NCI-H146 treated with DMSO at 0.1 percent for 48 hours (cell line): ENCODE measurements around the gene RSU1.
A peak's percentile ranks its signal among the peaks of the same experiment; 100 is the strongest.

Experiments
- DNase-seq: peaks from one replicate; lab custom pipeline; 2025; ENCODE audit not compliant: unreplicated experiment; lab: John Stamatoyannopoulos, UW

Gene RSU1

GRCh38 chr10:16822726-16823360, 5.6 kb upstream of the RSU1 start:
- no peak for DNase-seq

GRCh38 chr10:16822027-16822426, 4.8 kb upstream of the RSU1 start:
- no peak for DNase-seq

- DNase-seq, result no peak
Measured at GRCh38 chr10:16820421-16820820, 3.2 kb upstream of the RSU1 start.

GRCh38 chr10:16820018-16820417, 2.8 kb upstream of the RSU1 start:
- no peak for DNase-seq

- DNase-seq, result no peak
Measured at GRCh38 chr10:16819436-16819835, 2.2 kb upstream of the RSU1 start.

GRCh38 chr10:16819026-16819425, 1.8 kb upstream of the RSU1 start:
- no peak for DNase-seq

- peak; percentile 51 for DNase-seq
Measured at GRCh38 chr10:16816830-16817124, 447 bp downstream of the RSU1 start.

- no peak for DNase-seq
Measured at GRCh38 chr10:16816171-16816570, 1.1 kb downstream of the RSU1 start.

GRCh38 chr10:16814012-16814411, 3.2 kb downstream of the RSU1 start:
- no peak for DNase-seq

GRCh38 chr10:16812676-16813075, 4.5 kb downstream of the RSU1 start:
- no peak for DNase-seq

- no peak for DNase-seq
Measured at GRCh38 chr10:16811765-16812164, 5.5 kb downstream of the RSU1 start.

GRCh38 chr10:16811292-16811691, 5.9 kb downstream of the RSU1 start:
- no peak for DNase-seq

- DNase-seq, result peak; percentile 52
Measured at GRCh38 chr10:16809074-16809718, 8.0 kb downstream of the RSU1 start.

- no peak for DNase-seq
Measured at GRCh38 chr10:16804123-16804522, 13.1 kb downstream of the RSU1 start.

- no peak for DNase-seq
Measured at GRCh38 chr10:16803464-16803863, 13.8 kb downstream of the RSU1 start.

- DNase-seq, result peak; percentile 18
Measured at GRCh38 chr10:16799621-16800020, 17.6 kb downstream of the RSU1 start.

- DNase-seq, result no peak
Measured at GRCh38 chr10:16798571-16798970, 18.7 kb downstream of the RSU1 start.

- DNase-seq, result no peak
Measured at GRCh38 chr10:16795410-16796073, 21.7 kb downstream of the RSU1 start.

GRCh38 chr10:16794005-16794404, 23.2 kb downstream of the RSU1 start:
- no peak for DNase-seq

GRCh38 chr10:16792675-16793074, 24.5 kb downstream of the RSU1 start:
- DNase-seq, result no peak

GRCh38 chr10:16789765-16790164, 27.5 kb downstream of the RSU1 start:
- no peak for DNase-seq

GRCh38 chr10:16789261-16789660, 28.0 kb downstream of the RSU1 start:
- no peak for DNase-seq

GRCh38 chr10:16788778-16789177, 28.4 kb downstream of the RSU1 start:
- no peak for DNase-seq
